Stimulated activated naive CD8-positive, alpha-beta T cell treated with anti-CD3 and anti-CD28 coated beads, Interleukin-15, Interleukin-2, amounts not matched to agents 100 U/mL and 50 U/mL, for 24 hours (primary cell): ENCODE measurements around the gene ANKRD53.

Source experiments
- ATAC-seq: fragments of 150-1000 bp; cut with Tn5 transposase; one replicate; pipeline ENCODE4 v1.10.0; 2021
- DNase-seq: peaks from one replicate; pipeline ENCODE4 v3.0.0; 2021

ANKRD53 gene

GRCh38 chr2:70966681-70967080, 11.7 kb upstream of the ANKRD53 start:
- no peak for DNase-seq
- no peak for ATAC-seq

- DNase-seq: no peak
- ATAC-seq: no peak
Measured at GRCh38 chr2:70967189-70967588, 11.2 kb upstream of the ANKRD53 start.

DNA sequence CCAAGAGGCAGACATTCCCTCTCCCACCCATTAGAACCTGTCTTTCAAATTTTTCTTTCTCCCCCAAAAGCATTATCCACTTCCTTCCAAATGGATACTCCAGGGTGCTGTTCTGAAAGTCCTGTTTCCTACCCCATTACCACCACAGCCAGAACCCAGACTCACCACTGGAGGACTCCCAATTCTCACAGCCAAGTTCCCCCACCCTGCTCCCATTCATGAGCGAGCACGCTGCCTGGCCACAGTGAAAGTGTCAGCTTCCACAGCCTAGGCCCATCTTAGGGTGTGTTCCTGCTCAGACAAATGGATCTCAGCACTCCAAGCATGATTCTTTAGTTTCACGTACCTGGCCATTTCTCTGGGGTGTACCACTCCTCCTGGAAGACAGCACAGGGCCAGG, 3.8 kb upstream of the ANKRD53 start:
- DNase-seq (no peak), ATAC-seq (no peak)

DNA sequence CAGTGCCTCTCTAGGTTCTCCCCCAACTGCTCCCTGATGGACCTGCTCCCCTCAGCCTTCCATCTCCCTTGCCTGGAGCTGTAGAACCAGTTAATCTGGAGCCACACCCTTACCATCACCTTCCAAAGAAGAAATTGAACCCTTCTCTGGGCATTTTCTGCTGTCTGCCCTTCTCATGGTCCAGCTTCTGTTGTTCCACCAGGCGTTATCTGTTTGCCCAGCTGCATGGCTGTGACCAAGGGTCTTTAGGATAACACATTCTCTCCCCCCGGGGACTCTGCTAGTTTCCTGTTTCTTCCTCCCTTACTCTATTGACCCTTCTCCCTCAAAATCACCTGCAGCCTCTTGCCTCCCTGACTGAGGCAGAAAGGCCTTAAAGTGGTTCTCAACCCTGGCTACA, 3.2 kb upstream of the ANKRD53 start:
- DNase-seq: no peak
- no peak for ATAC-seq

DNA sequence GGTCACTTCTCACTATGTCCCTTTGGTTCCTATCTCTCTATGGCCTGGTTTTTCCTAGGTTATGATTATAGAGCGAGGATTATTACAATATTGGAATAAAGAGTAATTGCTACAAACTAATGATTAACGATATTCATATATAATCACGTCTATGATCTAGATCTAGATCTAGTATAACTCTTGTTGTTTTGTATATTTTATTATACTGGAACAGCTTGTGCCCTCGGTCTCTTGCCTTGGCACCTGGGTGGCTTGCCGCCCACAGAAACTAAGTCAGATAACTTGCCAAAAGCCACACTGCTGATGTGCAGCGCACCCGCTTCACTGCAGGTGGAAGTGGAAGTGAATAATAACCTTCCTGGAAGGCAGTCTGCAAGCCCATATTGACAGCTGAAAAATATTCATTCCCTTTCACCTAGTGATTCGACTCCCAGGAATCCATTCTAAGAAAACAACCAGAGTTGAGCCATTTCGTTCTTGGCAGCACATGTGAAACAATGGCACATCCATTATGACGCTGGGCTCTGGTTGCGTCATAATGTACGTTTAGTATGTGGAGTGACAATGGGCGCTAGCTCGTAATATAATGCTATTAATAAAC, 725 bp upstream of the ANKRD53 start:
- DNase-seq (no peak), ATAC-seq (no peak)

GRCh38 chr2:70979180-70979488, 704 bp downstream of the ANKRD53 start:
- DNase-seq (no peak), ATAC-seq (no peak)

DNA sequence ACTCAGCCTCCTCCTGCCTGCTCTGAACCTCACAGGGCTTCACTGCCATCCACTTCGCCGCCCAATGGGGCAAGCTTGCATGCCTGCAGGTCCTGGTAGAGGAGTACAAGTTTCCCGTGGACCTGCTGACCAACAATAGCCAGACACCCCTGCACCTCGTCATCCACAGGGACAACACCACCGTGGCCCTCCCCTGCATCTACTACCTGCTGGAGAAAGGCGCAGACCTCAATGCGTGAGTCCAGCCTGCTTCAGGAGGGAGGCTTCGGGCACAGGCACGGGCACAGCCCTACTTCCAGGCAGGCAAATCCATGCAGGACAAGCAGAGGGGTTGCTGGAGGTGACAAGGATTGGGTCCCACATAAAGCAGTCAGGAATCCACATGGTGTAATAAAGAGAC, 1.2 kb downstream of the ANKRD53 start:
- DNase-seq: no peak
- ATAC-seq: no peak

DNA sequence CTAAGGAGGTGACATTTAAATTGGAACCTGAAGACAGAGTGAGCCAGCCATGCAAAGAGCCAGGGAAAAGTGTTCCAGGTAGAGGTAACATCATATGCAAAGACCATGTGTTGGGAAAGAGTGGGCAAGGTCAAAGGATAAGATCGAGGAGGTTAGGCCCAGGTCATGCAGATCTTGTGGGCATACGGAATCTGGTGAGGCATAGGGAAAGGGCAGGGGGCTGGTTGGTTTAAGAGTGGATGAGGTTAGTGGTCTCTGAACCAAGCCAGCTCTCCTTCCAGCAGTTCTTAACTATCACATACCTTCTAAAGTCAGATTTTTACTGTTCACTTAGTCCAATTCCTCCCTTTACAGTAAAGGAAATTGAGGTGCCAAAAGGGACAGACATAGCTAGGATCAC, 3.0 kb downstream of the ANKRD53 start:
- DNase-seq (no peak), ATAC-seq (no peak)

DNA sequence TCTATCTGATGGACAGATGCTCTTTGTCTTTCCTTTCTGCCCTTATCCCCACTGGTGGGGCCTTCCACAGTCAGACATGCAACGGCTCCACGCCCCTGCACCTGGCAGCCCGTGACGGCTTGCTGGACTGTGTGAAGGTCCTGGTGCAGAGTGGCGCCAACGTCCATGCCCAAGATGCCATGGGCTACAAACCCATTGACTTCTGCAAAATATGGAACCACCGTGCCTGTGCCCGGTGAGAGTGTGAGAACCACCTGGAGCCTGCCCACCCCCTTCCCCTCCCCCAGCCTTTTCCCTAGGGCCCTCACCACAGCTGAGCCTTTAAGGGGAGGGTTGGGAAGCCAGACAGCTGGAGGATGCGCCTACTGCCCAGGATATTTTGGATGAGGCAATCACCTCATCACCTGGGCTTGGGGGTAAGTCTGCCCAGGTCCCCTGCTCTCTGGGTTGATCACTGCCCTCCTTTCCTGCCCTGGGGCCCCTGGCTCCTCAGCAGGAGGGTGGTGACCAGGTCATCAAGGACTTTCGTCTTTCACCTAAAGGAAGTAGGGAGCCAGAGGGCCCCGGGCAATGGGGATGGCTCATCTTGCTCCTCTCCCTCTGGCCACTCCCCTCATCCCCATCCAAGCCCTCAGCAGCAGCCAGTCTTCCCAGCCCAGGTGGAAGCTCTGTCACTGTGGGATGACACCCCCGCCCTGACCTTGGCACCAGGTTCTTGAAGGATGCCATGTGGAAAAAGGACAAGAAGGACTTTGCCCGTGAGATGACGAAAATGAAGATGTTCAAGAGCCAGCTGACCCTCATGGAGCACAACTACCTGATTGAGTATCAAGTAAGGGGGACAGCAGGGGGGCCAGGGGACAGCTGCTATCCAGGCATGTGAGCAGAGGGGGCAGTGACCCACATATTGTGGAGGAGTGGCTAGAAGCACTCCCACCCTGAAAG, 3.7 kb downstream of the ANKRD53 start:
- no peak for ATAC-seq
- no peak for DNase-seq

- ATAC-seq (no peak), DNase-seq (no peak)
Measured at GRCh38 chr2:70982971-70983370, 4.5 kb downstream of the ANKRD53 start.

DNA sequence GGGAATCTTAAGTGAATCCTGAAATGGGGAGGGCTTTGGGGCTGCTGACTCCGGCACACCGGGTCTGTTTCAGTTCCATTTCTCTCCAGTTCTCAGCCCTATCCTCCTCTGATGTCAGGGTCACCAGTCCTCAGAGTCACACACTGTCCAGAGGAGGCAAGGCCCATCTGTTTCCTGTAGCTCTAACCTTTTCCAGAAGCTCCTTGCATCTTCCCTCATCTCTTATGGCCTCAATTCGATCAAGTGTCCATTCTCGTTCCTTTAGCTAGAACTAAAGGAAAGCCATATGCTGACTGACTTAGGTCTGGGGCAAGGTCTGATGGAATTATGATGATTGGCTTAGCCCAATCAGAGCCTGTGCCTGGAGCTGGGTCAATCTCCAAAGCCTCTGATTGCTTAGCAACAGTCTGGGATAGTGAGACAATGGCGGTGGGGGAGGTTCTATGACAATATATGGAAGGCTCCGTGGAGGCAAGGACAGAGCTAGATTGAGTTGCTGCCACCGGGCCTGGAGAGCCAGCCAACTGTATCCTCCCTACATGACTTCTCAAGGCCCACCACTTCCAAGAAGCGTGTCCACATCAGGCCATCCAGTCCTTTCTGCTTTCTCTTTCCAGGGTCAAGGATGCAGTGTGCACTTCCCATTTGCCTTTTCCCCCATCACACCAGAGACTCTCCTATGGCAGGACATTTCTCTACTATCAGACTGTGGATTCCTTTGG, 5.2 kb downstream of the ANKRD53 start:
- DNase-seq (no peak), ATAC-seq (no peak)

GRCh38 chr2:70984228-70984575, 5.8 kb downstream of the ANKRD53 start:
- DNase-seq (no peak), ATAC-seq (no peak)

DNA sequence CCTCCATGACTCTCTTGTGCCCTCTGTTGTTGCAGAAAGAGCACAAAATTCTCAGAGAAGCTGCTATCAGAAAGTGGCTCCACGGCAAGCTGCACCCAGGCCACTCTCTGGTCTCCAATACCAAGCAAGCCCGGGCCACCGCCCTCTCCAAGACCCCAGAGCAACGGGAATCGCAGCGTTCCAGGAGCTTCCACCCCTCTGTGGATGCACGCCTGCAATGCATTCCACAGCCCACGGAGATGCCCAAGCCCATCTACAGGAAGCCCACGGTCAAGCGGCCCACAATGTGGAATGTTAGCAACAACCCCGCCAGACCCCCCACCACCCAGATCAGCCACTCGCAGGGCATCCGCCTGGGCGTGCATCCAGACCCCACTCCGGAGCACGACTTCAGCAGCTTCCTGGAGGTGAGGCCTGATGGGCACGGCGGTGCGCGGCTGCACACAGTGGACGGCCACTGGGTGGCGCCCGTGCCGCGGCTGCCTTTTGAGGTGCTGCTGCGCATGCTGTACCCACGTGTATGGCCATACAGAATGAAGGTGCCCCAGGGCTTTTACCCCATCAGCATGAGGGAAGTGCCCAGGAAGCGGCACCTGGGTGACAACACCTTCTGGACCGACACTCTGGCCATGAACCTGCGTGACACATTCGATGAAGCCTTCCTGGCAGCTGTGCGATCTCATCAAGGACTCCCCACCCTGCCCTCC, 6.3 kb downstream of the ANKRD53 start:
- peak; percentile 88 for DNase-seq
- ATAC-seq: peak; percentile 95

GRCh38 chr2:70985283-70985688, 6.9 kb downstream of the ANKRD53 start:
- DNase-seq (no peak), ATAC-seq (no peak)

GRCh38 chr2:70985956-70986355, 7.5 kb downstream of the ANKRD53 start:
- ATAC-seq (no peak), DNase-seq (no peak)

DNA sequence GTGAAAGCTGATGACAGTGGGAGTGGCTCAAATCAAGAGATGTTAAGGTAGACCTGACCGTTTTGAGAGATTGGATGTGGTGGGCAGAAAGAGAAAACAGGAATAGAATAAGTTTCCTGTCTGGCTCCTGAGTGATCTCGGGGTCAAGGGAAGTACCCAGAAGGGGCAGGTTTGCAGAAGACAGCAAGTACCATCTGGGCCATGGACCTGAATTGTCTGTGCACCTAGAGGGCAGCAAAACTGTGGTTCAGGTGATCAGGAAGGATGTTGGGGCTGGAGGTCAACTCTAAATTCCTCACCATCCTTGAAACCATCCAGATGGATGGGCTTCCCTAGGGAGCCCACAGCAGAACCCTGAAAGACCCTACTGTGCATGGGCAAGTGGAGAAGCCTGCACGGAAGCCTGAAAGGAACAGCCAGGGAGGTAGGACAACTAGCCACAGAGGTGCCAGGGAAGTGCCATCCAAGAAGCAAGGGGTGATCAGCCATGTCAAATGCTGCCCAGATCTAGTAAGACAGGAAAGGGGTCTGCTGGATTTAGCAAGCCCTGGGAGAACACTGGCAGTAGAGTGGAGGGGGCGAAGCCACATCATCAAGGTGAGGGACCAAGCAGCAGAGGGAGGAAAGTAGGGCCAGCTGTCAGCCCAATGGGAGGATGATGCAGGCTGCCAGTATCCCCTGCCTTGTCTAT, 8.2 kb downstream of the ANKRD53 start:
- no peak for DNase-seq
- no peak for ATAC-seq

DNA sequence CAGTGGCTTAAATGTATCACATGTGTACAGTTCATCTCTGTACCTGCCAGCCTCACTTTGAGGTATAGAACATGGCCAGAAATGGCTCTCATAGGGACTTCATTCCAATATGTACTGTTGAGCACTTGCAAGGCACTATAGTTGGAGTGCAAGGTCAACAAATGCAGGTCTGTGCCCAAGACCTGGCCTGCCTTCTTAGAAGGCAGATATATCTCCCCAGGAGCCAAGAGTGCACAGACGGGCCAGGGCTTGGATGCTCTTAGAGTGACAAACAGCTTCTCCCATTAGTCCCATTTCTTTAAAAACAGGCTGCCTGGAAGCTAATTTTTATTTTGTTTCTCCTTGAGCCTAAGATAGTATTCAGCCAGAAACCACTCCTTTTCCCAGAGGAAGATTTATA, 9.0 kb downstream of the ANKRD53 start:
- DNase-seq: no peak

DNA sequence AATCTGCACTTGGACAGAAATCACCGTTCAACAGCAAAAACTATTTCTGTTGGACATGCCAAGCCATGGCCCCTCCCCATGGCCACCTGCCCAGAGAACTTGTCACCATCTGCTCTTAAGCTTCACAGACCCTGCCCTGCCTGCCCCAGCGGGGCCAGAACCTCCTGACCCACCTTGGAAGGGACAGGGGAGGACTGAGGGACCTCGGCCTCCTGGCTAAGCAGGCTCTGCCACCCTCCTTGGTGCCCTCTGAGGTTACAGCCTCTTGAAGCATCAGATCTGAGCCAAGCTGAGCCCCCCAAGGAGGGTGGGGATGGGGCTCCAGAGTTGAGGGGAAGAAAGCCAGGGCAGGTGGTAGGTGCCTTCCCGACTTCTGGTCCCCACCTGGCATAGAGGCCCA, 9.7 kb downstream of the ANKRD53 start:
- no peak for DNase-seq
- no peak for ATAC-seq

More for the DNA sequence above, 9.0 kb downstream of the ANKRD53 start:
- ATAC-seq: no peak

DNA sequence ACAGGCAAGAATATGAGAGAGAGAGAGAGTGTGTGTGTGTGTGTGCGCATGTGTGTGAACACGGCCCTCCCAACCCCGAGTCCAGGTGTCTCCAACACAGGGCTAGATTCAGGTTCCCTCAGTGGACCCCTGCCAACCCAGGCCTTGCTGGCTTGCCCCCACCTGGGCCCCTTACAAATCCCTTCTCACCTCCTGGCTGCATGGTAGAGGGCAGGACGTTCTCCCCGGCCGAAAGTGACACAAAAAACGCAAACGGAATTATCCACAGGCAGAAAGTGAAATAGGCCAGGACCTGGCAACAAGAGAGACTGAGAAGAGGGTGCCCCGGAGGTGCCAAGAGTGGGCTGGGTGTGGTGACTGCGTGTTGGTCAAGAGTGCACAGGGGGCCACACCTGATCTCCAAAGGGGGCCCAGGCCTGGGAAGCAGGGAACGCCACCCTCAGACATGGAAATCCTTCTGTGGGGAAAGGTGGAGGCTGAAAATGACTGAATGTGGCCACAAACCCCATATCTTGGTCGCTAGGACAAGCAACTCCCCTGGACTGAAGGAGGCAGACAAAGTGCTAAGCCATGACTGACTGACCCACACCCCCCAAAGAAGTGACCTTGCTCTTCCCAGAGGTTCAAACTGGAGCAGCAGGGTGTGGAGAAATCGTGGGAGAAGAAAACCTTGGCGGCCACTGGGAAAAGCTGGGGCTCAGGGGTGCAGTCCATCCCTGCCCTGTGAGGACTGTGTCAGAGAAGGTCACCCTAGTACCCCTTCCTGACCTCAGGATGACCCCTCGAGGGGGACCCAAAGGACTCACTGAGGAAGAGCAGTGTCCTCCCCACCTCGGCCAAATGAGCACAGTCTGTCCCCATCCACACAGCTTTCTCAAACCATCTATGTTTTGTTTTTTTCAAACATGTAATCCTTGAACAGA, 10.6 kb downstream of the ANKRD53 start:
- DNase-seq (no peak), ATAC-seq (no peak)

DNA sequence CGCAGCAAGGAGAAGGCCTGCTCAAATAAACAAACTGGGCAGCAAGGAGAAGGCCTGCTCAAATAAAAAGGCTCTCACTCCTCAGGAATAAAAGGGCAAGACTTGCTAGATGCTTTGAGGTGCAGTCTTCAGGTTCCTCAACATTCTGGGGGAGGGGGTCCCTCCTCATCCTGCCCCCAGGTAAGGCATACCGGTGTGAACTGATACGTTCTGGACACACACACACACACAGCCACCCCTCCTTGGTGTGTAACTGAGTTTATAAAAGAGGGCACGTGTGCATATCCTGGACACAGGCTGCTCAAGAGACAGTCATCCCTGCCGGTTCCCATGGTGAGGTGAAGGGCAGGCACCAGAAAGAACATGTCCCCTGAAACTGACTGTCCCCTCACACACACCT, 11.8 kb downstream of the ANKRD53 start:
- DNase-seq: no peak
- no peak for ATAC-seq

DNA sequence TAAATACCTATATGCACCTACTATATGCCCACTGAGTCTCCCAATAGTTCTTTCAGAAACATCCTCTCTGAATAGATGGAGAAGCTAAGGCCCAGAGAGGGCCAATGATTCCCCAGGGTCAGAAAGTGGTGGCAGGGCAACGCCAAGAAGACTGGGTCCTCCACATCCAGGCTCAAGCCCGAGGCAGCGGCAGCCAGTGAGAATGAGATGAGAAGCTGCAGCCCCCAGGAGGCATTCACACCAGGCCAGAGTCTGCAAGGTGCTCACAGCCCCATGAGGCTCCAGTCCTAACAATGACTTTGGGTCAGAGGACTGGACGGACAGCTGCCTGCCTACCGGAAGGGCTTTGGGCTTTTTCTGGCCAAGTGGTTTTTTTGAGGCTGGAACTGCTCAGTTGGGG, 12.7 kb downstream of the ANKRD53 start:
- DNase-seq: no peak
- ATAC-seq: no peak
